ENCODE data around the gene GRIK2.

DNA sequence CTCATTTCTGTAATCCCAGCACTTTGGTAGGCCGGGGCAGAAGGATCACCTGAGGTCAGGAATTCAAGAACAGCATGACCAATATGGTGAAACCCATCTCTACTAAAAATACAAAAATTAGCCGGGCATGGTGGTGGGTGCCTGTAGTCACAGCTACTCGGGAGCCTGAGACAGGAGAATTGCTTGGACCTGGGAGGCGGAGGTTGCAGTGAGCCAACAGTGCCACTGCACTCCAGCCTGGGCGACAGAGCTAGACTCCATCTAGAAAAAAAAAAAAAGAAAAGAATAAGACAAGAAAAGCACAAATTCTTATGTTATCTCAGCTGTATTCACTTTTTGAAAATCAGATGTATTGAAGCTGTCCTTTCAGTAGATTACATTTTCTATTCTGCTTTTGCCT is 289.4 kb downstream of the GRIK2 start:
- TF ChIP-seq EP300 (IDR thresholded peaks at IDR 0.05) (no peak), POLR2A (IDR thresholded peaks at IDR 0.05) (no peak), POLR2AphosphoS5 (IDR thresholded peaks at IDR 0.05) (no peak)
- TF ChIP-seq, protein P1, sequence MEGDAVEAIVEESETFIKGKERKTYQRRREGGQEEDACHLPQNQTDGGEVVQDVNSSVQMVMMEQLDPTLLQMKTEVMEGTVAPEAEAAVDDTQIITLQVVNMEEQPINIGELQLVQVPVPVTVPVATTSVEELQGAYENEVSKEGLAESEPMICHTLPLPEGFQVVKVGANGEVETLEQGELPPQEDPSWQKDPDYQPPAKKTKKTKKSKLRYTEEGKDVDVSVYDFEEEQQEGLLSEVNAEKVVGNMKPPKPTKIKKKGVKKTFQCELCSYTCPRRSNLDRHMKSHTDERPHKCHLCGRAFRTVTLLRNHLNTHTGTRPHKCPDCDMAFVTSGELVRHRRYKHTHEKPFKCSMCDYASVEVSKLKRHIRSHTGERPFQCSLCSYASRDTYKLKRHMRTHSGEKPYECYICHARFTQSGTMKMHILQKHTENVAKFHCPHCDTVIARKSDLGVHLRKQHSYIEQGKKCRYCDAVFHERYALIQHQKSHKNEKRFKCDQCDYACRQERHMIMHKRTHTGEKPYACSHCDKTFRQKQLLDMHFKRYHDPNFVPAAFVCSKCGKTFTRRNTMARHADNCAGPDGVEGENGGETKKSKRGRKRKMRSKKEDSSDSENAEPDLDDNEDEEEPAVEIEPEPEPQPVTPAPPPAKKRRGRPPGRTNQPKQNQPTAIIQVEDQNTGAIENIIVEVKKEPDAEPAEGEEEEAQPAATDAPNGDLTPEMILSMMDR (IDR thresholded peaks at IDR 0.05): no peak

Data from suprapubic skin (tissue), 4 donors.